Stimulated activated CD8-positive, alpha-beta memory T cell treated with anti-CD3 and anti-CD28 coated beads, Interleukin-12 subunit alpha, Interleukin-12 subunit beta, amount 100 ng/mL, for 24 hours (primary cell): ENCODE results near the gene C10orf105.

Experiments used
- DNase-seq: peaks from one replicate; pipeline ENCODE4 v3.0.0-alpha.2; 2020; ENCODE audit errors: extremely low read depth

The C10orf105 gene

GRCh38 chr10:71751515-71752224 lies 32.1 kb upstream of the C10orf105 start:
- no peak for DNase-seq

GRCh38 chr10:71750986-71751385 lies 31.4 kb upstream of the C10orf105 start:
- DNase-seq: no peak

- no peak for DNase-seq
Observed at GRCh38 chr10:71750124-71750841, 30.7 kb upstream of the C10orf105 start.

GRCh38 chr10:71749396-71749795 lies 29.8 kb upstream of the C10orf105 start:
- DNase-seq: no peak

GRCh38 chr10:71748671-71749191 lies 29.2 kb upstream of the C10orf105 start:
- peak; percentile 20 for DNase-seq

- no peak for DNase-seq
Observed at GRCh38 chr10:71747551-71748523, 28.3 kb upstream of the C10orf105 start.

- DNase-seq: no peak
Observed at GRCh38 chr10:71747039-71747531, 27.5 kb upstream of the C10orf105 start.

- no peak for DNase-seq
Observed at GRCh38 chr10:71746344-71747037, 26.9 kb upstream of the C10orf105 start.

- DNase-seq: no peak
Observed at GRCh38 chr10:71745664-71746250, 26.2 kb upstream of the C10orf105 start.

- DNase-seq: no peak
Observed at GRCh38 chr10:71744897-71745663, 25.5 kb upstream of the C10orf105 start.

- no peak for DNase-seq
Observed at GRCh38 chr10:71743866-71744265, 24.3 kb upstream of the C10orf105 start.

GRCh38 chr10:71743089-71743838 lies 23.7 kb upstream of the C10orf105 start:
- no peak for DNase-seq

- DNase-seq: no peak
Observed at GRCh38 chr10:71742301-71743088, 22.9 kb upstream of the C10orf105 start.

- DNase-seq: no peak
Observed at GRCh38 chr10:71741671-71742070, 22.1 kb upstream of the C10orf105 start.

GRCh38 chr10:71741029-71741428 lies 21.5 kb upstream of the C10orf105 start:
- no peak for DNase-seq

- DNase-seq: no peak
Observed at GRCh38 chr10:71740069-71740653, 20.6 kb upstream of the C10orf105 start.

GRCh38 chr10:71739358-71739900 lies 19.9 kb upstream of the C10orf105 start:
- DNase-seq: no peak

GRCh38 chr10:71737834-71738197 lies 18.2 kb upstream of the C10orf105 start:
- no peak for DNase-seq
